Cardiac muscle cell (in vitro differentiated cells and primary cell): Measurements from ENCODE around the gene CENPU. TPM values are rescaled to one million over a fixed set of nuclear protein-coding genes. Genes with fewer than 3 reads are reported as not detected.

Source experiments
- DNase-seq, 2 donors: peaks; one replicate each; pipeline versions ENCODE4 v3.0.0 to v3.0.0-alpha.2; 2010 to 2017; ENCODE audit warnings: low read depth in 1 of 2, low spot score in 1 of 2
- H3K27ac ChIP-seq: fragments of 200-600 bp; sonication (generic); 2 replicates; pipeline ENCODE4 v1.5.1; 2016
- H3K27me3 ChIP-seq: fragments of 200-600 bp; sonication (generic); 2 replicates; pipeline ENCODE4 v1.6.0; 2016; ENCODE audit warnings: control low read depth
- H3K36me3 ChIP-seq: fragments of 200-600 bp; sonication (generic); 2 replicates; pipeline ENCODE4 v1.5.1; 2016; ENCODE audit warnings: control low read depth
- H3K4me1 ChIP-seq: fragments of 200-600 bp; sonication (generic); 2 replicates; pipeline ENCODE4 v1.8.1; 2017; ENCODE audit warnings: low read depth, mild to moderate bottlenecking, mixed run types
- H3K4me3 ChIP-seq: fragments of 200-600 bp; sonication (generic); 2 replicates; pipeline ENCODE4 v1.5.1; 2016; ENCODE audit warnings: mild to moderate bottlenecking
- H3K9me3 ChIP-seq: fragments of 200-600 bp; sonication (generic); 2 replicates; pipeline ENCODE4 v1.5.1; 2017; ENCODE audit warnings: low read depth, mild to moderate bottlenecking, control low read depth
- polyA plus RNA-seq: library from polyadenylated mRNA; unstranded; fragments of >200 nt; fragmentation: Nextera tagmentation; extraction: Ambion mirVana; gene quantifications from 2 replicates; pipeline ENCODE4 v1.2.1, GENCODE V29; 2016
- total RNA-seq: library from RNA; depleted of rRNA; stranded (reverse); fragments of >200 nt; gene quantifications from 2 replicates; pipeline ENCODE4 v1.2.3, GENCODE V29; 2016
- TF ChIP-seq, protein P1 (sequence below): IDR thresholded peaks from 2 replicates; pipeline ENCODE4 v1.5.1; 2012; ENCODE audit warnings: low read depth, mild to moderate bottlenecking, low read length

Gene CENPU
- total and polyA plus RNA-seq, 2 experiments from 2014 or later = 8.7 to 9.9 TPM

DNA sequence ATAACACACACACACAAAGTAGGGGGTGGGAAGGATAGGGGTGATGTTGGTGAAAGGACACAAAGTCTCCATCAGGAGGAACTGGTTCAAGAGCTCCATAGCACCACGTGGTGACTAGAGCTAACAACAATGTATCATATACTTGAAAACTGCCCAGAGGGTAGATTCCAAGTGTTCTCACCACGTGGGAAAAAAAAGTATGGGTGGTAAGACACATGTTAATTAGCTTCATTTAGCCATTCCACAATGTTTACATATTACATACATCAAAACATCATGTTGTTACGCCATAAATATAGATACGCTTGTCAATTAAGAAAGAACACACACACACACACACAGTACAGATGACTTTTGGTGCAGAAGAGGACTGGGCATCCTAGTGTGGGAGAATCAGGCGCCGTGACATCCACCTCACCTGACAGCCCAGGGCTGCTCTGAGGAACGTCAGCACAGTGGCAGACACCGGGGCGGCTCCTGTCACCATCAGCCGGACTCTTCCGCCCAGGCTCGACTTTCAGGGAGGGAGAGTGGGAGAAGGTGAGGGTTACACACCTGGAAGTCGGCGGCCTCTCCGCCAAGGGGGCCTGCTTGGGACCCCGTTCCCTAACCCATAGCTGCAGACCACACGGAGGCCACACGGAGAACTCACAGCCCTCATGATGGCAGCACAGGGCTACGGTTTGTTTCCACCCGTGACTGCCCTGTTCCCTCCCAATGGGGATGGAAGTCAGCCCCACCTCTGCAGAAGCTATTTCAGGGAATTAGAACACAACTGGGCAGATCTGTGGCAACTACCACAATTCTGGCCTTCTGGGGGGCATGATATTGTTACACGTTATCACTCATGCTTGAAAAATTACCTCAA, 31.8 kb upstream of the CENPU start:
- Histone ChIP-seq H3K27me3 (no peaks in the 10 kb centered on the region), H3K4me3 (no peak overlapping the region), H3K27ac (no peak overlapping the region), H3K4me1 (no peaks in the 10 kb centered on the region), H3K36me3 (peaks cover 73% of the 10 kb centered on the region), H3K9me3 (no peaks in the 10 kb centered on the region)
- TF ChIP-seq, protein P1, sequence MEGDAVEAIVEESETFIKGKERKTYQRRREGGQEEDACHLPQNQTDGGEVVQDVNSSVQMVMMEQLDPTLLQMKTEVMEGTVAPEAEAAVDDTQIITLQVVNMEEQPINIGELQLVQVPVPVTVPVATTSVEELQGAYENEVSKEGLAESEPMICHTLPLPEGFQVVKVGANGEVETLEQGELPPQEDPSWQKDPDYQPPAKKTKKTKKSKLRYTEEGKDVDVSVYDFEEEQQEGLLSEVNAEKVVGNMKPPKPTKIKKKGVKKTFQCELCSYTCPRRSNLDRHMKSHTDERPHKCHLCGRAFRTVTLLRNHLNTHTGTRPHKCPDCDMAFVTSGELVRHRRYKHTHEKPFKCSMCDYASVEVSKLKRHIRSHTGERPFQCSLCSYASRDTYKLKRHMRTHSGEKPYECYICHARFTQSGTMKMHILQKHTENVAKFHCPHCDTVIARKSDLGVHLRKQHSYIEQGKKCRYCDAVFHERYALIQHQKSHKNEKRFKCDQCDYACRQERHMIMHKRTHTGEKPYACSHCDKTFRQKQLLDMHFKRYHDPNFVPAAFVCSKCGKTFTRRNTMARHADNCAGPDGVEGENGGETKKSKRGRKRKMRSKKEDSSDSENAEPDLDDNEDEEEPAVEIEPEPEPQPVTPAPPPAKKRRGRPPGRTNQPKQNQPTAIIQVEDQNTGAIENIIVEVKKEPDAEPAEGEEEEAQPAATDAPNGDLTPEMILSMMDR = no peak
- DNase-seq = no peak

GRCh38 chr4:184764601-184765000, 30.7 kb upstream of the CENPU start:
- no peak overlapping the region for H3K4me3 ChIP-seq

GRCh38 chr4:184763150-184763780, 29.4 kb upstream of the CENPU start:
- Histone ChIP-seq H3K27me3 (no peaks in the 10 kb centered on the region), H3K36me3 (peaks cover 66% of the 10 kb centered on the region), H3K27ac (no peak overlapping the region), H3K4me1 (no peaks in the 10 kb centered on the region), H3K4me3 (no peak overlapping the region), H3K9me3 (no peaks in the 10 kb centered on the region)
- DNase-seq = no peak
- TF ChIP-seq, protein P1 = no peak

More at GRCh38 chr4:184764601-184765000, 30.7 kb upstream of the CENPU start:
- Histone ChIP-seq H3K27me3 (no peaks in the 10 kb centered on the region), H3K4me1 (no peaks in the 10 kb centered on the region), H3K9me3 (no peaks in the 10 kb centered on the region), H3K27ac (no peak overlapping the region), H3K36me3 (peaks cover 77% of the 10 kb centered on the region)
- no peak for DNase-seq
- TF ChIP-seq, protein P1 = no peak

- Histone ChIP-seq H3K27me3 (no peaks in the 10 kb centered on the region), H3K36me3 (peaks cover 63% of the 10 kb centered on the region), H3K4me1 (no peaks in the 10 kb centered on the region), H3K4me3 (no peak overlapping the region), H3K27ac (no peak overlapping the region), H3K9me3 (no peaks in the 10 kb centered on the region)
- no peak for DNase-seq
- TF ChIP-seq, protein P1 = no peak
These were observed 28.2 kb upstream of the CENPU start for GRCh38 chr4:184762100-184762499.

DNA sequence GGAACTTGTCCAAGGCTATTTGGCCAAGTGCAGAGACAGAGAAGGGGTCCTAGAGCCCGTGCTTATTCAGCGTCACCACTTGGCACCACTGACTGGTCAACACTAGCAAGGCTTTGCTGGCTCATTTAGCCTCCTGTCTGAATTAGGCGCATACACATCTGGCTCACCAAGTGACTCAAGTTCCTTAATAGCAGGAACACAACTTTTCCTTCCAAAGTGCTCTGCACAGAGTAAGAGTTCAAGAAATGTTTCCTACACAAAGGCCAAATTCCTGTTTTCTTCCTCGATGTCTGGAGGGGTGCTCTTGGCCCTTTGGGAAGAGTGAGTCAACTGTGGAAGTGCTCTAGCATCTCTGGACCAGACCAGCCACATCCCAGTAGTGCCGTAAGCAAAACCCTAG, 26.8 kb upstream of the CENPU start:
- TF ChIP-seq, protein P1 = no peak
- H3K4me1 ChIP-seq = no peaks in the 10 kb centered on the region
- H3K27ac ChIP-seq = no peak overlapping the region
- peaks cover 58% of the 10 kb centered on the region for H3K36me3 ChIP-seq
- no peak overlapping the region for H3K4me3 ChIP-seq
- no peak for DNase-seq
- H3K27me3 ChIP-seq = no peaks in the 10 kb centered on the region
- H3K9me3 ChIP-seq = no peaks in the 10 kb centered on the region
